CD4-positive, CD25-positive, alpha-beta regulatory T cell (primary cell): Measurements from ENCODE around the gene TMEM158. TPM values are rescaled to one million over a fixed set of nuclear protein-coding genes. Genes with fewer than 3 reads are reported as not detected.

Experiments used
- ATAC-seq, 2 donors: fragments of 150-1000 bp; cut with Tn5 transposase; one replicate each; pipeline ENCODE4 v1.10.0; 2021; ENCODE audit warnings: low read depth in 2 of 2, moderate number of reproducible peaks in 2 of 2, moderate library complexity in 1 of 2
- DNase-seq, 3 donors: peaks; one replicate each; pipeline versions ENCODE4 v3.0.0 to v3.0.0-alpha.2; 2012 to 2022; ENCODE audit warnings: mixed read lengths in 1 of 3
- H3K27ac ChIP-seq: one replicate; pipeline ENCODE4 v1.7.0; 2013; ENCODE audit warnings: mild to moderate bottlenecking, low read length; ENCODE audit not compliant: insufficient read depth, poor library complexity, severe bottlenecking
- H3K27me3 ChIP-seq: one replicate; pipeline ENCODE4 v1.7.0; 2013; ENCODE audit warnings: low read length; ENCODE audit not compliant: control insufficient read depth, insufficient read depth
- H3K36me3 ChIP-seq: one replicate; pipeline ENCODE4 v1.7.0; 2013; ENCODE audit warnings: mild to moderate bottlenecking, low read length, moderate library complexity; ENCODE audit not compliant: control insufficient read depth, insufficient read depth
- H3K4me1 ChIP-seq: 2 replicates; pipeline ENCODE4 v1.7.0; 2013; ENCODE audit warnings: mild to moderate bottlenecking, low read length; ENCODE audit not compliant: insufficient read depth, control insufficient read depth, poor library complexity, severe bottlenecking
- H3K4me3 ChIP-seq: one replicate; pipeline ENCODE4 v1.7.0; 2013; ENCODE audit warnings: low read depth, mild to moderate bottlenecking, low read length, moderate library complexity
- H3K9me3 ChIP-seq, 2 experiments: 1 replicate in 1 of 2; 2 replicates in 1 of 2; pipeline ENCODE4 v1.7.0; 2013; ENCODE audit warnings: low read length in 2 of 2, mild to moderate bottlenecking in 1 of 2, moderate library complexity in 1 of 2; ENCODE audit not compliant: control insufficient read depth in 2 of 2
- H3K27ac Mint-ChIP-seq, 3 donors: one replicate each; pipeline ENCODE4 v1.8.0; 2020 to 2022; ENCODE audit warnings: mild to moderate bottlenecking in 3 of 3, mixed read lengths in 3 of 3, moderate library complexity in 2 of 3
- H3K27me3 Mint-ChIP-seq: one replicate; pipeline ENCODE4 v1.8.0; 2022; ENCODE audit warnings: mild to moderate bottlenecking, mixed read lengths
- H3K36me3 Mint-ChIP-seq: one replicate; pipeline ENCODE4 v1.8.0; 2020; ENCODE audit warnings: mixed read lengths
- H3K4me1 Mint-ChIP-seq, 4 donors: one replicate each; pipeline ENCODE4 v1.8.0; 2020 to 2022; ENCODE audit warnings: mixed read lengths in 4 of 4, mild to moderate bottlenecking in 1 of 4
- H3K4me3 Mint-ChIP-seq, 4 donors: one replicate each; pipeline ENCODE4 v1.8.0; 2020 to 2022; ENCODE audit warnings: mild to moderate bottlenecking in 4 of 4, mixed read lengths in 4 of 4, moderate library complexity in 3 of 4
- H3K9me3 Mint-ChIP-seq, 7 donors: one replicate each; pipeline ENCODE4 v1.8.0; 2020 to 2022; ENCODE audit warnings: mixed read lengths in 7 of 7, mild to moderate bottlenecking in 3 of 7, moderate library complexity in 2 of 7
- polyA plus RNA-seq, 4 donors: library from polyadenylated mRNA; unstranded; fragments of 300-500 nt; fragmentation: Illumina TruSeq; gene quantifications; one replicate each; pipeline ENCODE4 v1.2.3, GENCODE V29; 2021
- total RNA-seq: library from RNA; stranded (reverse); gene quantifications from one replicate; pipeline ENCODE4 v1.2.3, GENCODE V29; 2022

The TMEM158 gene
- total and polyA plus RNA-seq, 5 donors from 2014 or later: 0.57 TPM; not detected in 4

- Histone ChIP-seq H3K27me3 (peaks cover 2% of the 10 kb centered on the region), H3K9me3 (no peaks in the 10 kb centered on the region), H3K36me3 (no peaks in the 10 kb centered on the region), H3K4me1 (no peaks in the 10 kb centered on the region), H3K27ac (no peak overlapping the region), H3K4me3 (no peak overlapping the region)
- Mint-ChIP-seq H3K27me3 (peaks cover 23% of the 10 kb centered on the region), H3K9me3 (no peaks in the 10 kb centered on the region), H3K27ac (no peak overlapping the region), H3K4me3 (no peak overlapping the region), H3K36me3 (no peaks in the 10 kb centered on the region), H3K4me1 (peaks cover 0 to 7% (median 2%) of the 10 kb centered on the region in 4 donors)
- ATAC-seq (no peak), DNase-seq (no peak)
Observed at GRCh38 chr3:45178183-45179023, 47.7 kb downstream of the TMEM158 start.

GRCh38 chr3:45176912-45177311 is 49.2 kb downstream of the TMEM158 start:
- DNase-seq (no peak), ATAC-seq (no peak)
- Histone ChIP-seq H3K27ac (no peak overlapping the region), H3K36me3 (no peaks in the 10 kb centered on the region), H3K9me3 (no peaks in the 10 kb centered on the region), H3K4me1 (no peaks in the 10 kb centered on the region), H3K4me3 (no peak overlapping the region), H3K27me3 (peaks cover 2% of the 10 kb centered on the region)
- no peak overlapping the region for H3K4me3 Mint-ChIP-seq
- H3K36me3 Mint-ChIP-seq: no peaks in the 10 kb centered on the region
- H3K9me3 Mint-ChIP-seq: no peaks in the 10 kb centered on the region
- H3K4me1 Mint-ChIP-seq: no peaks in the 10 kb centered on the region
- peaks cover 16% of the 10 kb centered on the region for H3K27me3 Mint-ChIP-seq
- no peak overlapping the region for H3K27ac Mint-ChIP-seq

Other genes starting within 250 kb of the TMEM158 start
- gene CLEC3B, start 200.0 kb downstream of the TMEM158 start, total RNA-seq: 0.99 TPM
- gene CLEC3B, start 200.0 kb downstream of the TMEM158 start, polyA plus RNA-seq: under 1 TPM in 1 of 4 donors, not detected in 3; 0.29 TPM
- gene CDCP1, start 79.9 kb downstream of the TMEM158 start, total RNA-seq: 0.54 TPM
- gene CDCP1, start 79.9 kb downstream of the TMEM158 start, polyA plus RNA-seq: 1 to 10 TPM in 2 of 4 donors, under 1 TPM in 2; 0.47 to 2.5 (median 1.5) TPM
- 20.3 TPM for gene LARS2, start 162.3 kb upstream of the TMEM158 start, total RNA-seq
- gene LARS2, start 162.3 kb upstream of the TMEM158 start, polyA plus RNA-seq: 1 to 10 TPM; 5.2 to 6.3 (median 6.2) TPM